ENCODE measurements around the gene PLD1. TPM values are rescaled to one million over a fixed set of nuclear protein-coding genes. Genes with fewer than 3 reads are reported as not detected.
"Not testable (repeated sequence)": the region's sequence is repeated elsewhere in the genome, so short reads cannot be mapped to it uniquely, and the experiment has no call there.

The PLD1 gene
- polyA plus RNA-seq, 1 donor = 15.7 TPM

GRCh38 chr3:171746320-171747222, 63.7 kb downstream of the PLD1 start:
- not testable (repeated sequence) for DNase-seq

GRCh38 chr3:171745577-171746319, 64.5 kb downstream of the PLD1 start:
- no peak for DNase-seq

- DNase-seq = no peak
Observed at GRCh38 chr3:171744158-171744741, 66.0 kb downstream of the PLD1 start.

GRCh38 chr3:171743327-171744157, 66.7 kb downstream of the PLD1 start:
- no peak for DNase-seq

DNA sequence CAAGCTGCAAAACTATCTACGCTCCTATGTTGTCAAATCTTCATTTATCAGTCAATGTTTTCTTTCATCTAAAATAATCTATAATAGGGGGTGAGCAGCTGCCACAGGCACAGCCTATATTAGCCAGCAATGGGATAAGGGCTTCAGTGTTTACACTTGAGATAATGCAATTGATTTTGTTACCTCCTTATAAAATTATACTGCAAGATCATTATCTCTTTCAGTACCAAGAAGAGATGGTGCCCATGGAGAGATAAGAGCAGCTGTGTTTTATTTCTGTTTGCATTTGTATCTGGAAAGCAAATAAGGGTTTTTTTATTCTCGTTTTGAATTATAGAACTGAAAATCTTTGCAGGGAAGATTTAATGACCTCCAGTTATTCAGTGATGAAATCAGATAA, 68.9 kb downstream of the PLD1 start:
- DNase-seq = no peak

DNA sequence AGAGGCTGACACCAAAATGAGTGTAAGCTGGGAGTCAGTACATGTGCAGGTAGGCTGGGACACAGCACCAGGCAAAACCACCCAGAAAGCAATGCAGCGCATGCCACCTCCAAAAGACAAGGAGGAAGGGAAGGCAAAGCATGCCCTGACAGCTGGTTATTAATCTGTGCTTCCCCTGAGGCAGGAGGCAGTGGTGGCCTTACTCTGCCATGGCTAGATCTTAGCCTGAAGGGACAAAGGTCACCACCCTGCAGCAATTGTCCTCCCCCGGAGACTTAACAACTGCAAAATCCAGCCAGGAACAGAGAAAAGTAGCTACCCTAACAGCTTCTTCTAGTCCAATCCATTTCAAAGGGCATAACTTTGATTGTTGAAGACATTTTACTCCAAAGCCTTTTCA, 73.7 kb downstream of the PLD1 start:
- DNase-seq = no peak

DNA sequence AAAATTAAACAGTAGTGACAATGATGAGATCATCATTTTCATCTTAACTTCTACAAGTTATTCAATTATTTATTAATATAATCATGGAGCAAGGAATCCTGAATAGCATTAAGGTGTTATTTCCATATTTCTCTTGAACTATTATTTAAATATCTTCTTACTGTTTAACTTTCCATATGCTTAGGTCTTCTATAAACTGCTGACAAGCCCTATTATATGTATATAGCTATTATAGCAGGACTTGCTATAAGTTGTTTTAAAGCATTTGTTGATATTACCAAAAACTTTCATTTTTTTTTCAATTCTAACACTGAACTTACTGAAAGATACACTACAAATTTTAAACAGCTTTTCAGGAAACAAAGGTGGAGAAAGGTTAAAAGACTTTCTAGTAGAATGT, 76.7 kb downstream of the PLD1 start:
- DNase-seq = no peak

DNA sequence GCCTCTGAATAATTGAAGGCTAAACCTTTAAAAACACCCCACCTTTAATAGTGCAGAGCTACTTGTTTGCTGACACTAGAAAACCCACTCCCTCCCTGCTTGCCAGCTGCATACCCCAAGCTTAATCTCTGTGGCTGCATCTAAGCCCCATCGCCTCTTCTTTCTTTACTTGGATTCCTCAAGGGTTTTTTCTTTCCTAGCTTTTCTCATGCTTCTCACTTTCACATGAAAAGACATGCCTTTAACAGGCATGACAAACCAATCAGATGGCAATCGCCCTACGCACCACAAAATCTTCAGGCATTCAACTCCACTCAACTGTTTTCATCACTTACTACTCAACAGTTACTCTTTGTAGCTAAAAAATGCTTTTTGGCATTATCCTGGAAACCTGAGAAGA, 77.5 kb downstream of the PLD1 start:
- DNase-seq = no peak

- no peak for DNase-seq
Observed at GRCh38 chr3:171731691-171732090, 78.6 kb downstream of the PLD1 start.

- DNase-seq = no peak
Observed at GRCh38 chr3:171729452-171730334, 80.6 kb downstream of the PLD1 start.

- DNase-seq = no peak
Observed at GRCh38 chr3:171727288-171727687, 83.0 kb downstream of the PLD1 start.

DNA sequence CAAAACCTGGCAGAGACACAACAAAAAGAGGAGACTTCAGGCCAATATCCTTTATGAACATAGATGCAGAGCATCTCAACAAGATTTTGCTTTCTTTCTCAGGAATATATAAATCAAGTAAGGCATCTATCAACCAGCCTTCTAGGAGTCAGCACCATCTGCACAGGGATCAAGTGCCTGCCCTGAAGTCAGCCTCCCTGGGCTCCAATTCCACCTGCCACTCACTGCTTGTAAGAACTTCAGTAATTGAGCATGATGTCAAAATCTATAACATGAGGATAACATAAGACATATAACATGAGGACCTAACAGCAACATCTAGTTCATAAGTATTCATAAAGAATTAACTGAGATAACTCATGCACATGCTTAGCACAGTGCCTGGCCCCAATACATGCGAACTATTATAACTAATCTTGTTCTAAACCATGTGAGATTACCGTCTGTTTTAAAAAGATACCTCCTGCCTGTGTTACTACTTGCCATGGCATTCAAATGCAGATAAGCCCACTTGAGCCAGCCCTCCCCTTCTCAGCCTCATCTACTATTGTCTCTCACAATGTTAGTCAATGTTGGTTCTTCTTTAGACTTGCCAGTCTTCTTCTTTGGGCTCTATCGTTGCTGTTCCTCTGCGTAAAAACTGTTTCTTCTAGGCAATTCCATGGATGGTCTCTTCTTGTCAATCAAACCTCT, 91.6 kb downstream of the PLD1 start:
- DNase-seq = no peak

DNA sequence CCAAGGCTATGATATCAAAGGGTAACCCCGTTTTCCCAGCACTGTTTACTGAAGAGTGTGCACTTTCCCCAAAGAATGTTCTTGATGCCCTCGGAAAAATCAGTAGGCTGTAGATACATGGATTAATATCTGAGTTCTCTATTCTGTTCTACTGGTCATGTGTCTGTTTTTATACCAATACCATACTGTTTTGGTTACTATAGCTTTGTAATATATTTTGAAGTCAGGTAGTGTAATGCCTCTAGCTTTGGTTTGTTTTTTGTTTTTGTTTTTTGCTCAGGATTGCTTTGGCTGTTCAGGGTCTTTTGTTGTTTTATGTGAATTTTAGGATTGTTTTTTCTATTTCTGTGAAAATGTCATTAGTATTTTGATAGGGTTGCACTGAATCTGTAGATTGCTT, 95.1 kb downstream of the PLD1 start:
- no peak for DNase-seq

- no peak for DNase-seq
Observed at GRCh38 chr3:171712171-171712938, 97.9 kb downstream of the PLD1 start.

- DNase-seq = no peak
Observed at GRCh38 chr3:171711461-171712170, 98.7 kb downstream of the PLD1 start.

GRCh38 chr3:171710359-171710758, 99.9 kb downstream of the PLD1 start:
- no peak for DNase-seq

GRCh38 chr3:171704814-171705213, 105.5 kb downstream of the PLD1 start:
- DNase-seq = no peak

- DNase-seq = no peak
Observed at GRCh38 chr3:171704002-171704401, 106.3 kb downstream of the PLD1 start.

DNA sequence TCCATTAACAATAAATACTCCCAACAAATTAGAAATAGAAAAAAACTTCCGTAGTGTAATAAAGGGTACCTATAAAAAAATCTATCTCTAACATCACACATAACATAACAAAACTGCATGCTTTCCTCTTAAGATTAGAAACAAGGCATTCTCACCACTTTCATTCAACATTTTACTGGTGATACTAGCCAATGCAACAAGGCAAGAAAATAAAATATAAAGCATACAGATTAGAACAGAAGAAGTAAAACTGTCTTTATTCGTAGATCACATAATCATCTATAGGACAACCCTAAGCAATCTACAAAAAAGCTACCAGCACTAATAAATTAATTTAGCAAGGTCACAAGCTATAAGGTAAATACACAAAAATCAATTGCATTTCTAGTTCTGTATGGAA, 107.1 kb downstream of the PLD1 start:
- DNase-seq = no peak
